IPS-15b (cell line): ENCODE data around the gene ELOVL4.

Source experiments
- H3K27me3 ChIP-seq: one replicate; pipeline ENCODE4 v1.6.1; 2013; ENCODE audit warnings: low read length; ENCODE audit not compliant: control insufficient read depth, insufficient read depth
- H3K36me3 ChIP-seq: one replicate; pipeline ENCODE4 v1.6.1; 2013; ENCODE audit warnings: low read length; ENCODE audit not compliant: control insufficient read depth, insufficient read depth
- H3K4me1 ChIP-seq: one replicate; pipeline ENCODE4 v1.6.1; 2013; ENCODE audit warnings: mild to moderate bottlenecking, low read length; ENCODE audit not compliant: control insufficient read depth, insufficient read depth
- H3K4me3 ChIP-seq: one replicate; pipeline ENCODE4 v1.5.1; 2013; ENCODE audit warnings: low read depth, low read length
- H3K9ac ChIP-seq: one replicate; pipeline ENCODE4 v1.6.1; 2013; ENCODE audit warnings: low read depth, mild to moderate bottlenecking, low read length
- H3K9me3 ChIP-seq: one replicate; pipeline ENCODE4 v1.6.1; 2013; ENCODE audit warnings: mild to moderate bottlenecking, low read length; ENCODE audit not compliant: control insufficient read depth, insufficient read depth

The ELOVL4 gene

DNA sequence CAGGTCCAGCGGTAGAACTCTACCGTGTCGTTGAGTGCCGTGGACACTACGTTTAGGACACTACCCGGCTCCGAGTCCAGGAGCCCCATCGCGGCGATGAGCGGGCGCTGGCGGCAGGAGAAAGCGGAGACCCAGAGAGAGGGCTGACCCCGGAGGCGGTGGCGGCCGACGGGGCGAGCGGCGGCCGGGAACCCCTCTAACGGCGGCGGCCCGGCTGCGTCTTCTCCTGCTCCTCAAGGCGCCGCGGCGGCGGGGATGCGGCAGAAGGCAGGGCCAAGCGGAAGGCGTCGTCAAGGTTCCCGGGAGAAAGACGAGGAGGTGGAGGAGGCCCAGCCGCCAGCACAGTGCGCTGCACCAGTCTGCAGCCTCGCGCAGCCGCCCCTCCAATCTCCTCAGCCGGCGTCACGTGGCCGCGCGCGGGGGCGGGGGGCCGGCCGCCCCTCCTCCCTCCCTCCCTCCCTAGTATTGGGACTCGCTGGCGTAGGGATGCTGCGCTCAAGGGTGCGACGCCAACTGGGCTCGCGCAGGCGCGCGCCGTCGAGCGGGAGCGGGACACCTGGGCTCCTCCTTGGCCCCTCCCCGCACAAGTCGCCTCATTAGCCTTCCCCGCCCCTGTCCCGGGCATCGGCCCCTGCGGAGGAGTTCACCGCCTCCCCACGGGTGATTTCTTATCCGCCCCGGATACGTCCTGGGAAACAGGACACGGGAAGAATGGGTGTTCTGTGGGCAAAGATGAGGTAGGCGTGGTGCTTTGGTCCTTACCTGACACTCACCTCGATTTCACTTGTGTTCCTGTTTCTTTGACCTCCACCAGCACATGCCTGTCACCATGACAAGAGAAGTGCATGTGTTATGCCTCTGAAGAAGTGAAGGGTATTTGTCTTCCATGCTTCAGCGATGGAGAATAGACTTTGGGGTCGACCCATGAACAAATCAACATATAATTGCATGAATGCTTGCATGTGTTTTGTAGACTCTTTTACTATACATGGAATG is at the start of gene ELOVL4:
ELOVL4 (minus strand) TSS at position 363 of the 996 bp plus-strand sequence; CDS start at position 89, 274 bp downstream.
- Histone ChIP-seq H3K9ac (peak within 1 kb of the TSS; percentile 42), H3K4me3 (peak within 1 kb of the TSS; percentile 87)

DNA sequence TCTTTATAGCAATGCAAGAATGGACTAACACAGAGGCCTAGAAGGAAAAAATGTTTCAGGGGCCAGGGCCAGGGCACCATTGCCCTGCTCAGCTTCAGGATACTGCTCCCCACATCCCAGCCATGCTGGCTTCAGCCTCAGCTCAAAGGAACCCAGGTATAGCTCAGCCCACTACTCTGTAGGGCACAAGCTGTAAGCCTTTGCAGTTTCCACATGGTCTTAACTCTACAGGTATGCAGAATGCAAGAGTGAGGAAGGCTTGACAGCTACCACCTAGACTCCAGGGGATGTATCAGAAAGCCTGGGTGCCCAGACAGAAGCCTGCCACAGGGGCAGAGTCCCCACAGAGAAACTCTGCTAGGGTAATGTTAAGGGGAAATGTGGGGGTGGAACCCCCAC is 46.6 kb upstream of the ELOVL4 start:
- Histone ChIP-seq H3K27me3 (no peaks in the 10 kb centered on the region), H3K4me3 (no peak overlapping the region), H3K9ac (no peak overlapping the region), H3K36me3 (no peaks in the 10 kb centered on the region), H3K4me1 (peaks cover 14% of the 10 kb centered on the region), H3K9me3 (no peaks in the 10 kb centered on the region)

More for the DNA sequence above, at the start of gene ELOVL4:
- Histone ChIP-seq H3K4me1 (peaks cover 22% of the 10 kb centered on the region), H3K36me3 (no peaks in the 10 kb centered on the region), H3K9me3 (no peaks in the 10 kb centered on the region), H3K27me3 (no peaks in the 10 kb centered on the region)

DNA sequence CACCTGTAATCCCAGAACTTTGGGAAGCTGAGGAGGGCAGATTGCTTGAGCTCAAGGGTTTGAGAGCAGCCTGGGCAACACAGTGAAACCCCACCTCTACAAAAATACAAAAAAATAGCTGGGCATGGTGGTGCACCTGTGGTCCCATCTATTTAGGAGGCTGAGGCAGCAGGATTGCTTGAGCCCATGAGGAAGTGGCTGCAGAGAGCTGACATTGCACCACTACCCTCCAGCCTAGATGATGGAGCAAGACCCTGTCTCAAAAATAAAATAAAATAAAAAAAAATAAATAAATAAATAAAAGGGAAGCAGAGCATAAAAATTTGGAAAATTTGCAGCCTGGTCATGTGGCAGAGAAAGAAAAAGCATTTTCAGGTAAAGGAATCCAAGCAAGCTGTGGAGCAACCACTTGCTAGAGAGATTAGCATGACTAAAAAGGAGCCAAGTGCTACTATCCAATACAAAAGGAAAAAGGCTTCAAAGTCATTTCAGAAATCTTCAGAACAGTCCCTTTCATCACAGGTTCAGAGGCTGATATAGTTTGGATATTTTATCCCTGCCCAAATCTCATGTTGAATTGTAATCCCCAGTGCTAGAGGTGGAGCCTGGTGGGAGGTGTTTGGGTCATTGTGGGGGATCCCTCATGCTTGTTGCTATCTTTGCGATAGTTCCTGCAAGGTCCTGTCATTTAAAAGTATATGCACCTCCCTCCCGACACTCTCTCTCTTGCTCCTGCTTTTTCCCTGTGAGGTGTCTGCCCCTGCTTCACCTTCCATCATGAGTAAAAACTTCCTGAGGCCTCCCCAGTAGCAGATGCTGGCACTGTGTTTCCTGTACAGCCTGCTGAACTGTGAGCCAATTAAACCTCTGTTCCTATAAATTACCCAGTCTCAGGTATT is 45.9 kb upstream of the ELOVL4 start:
- no peak overlapping the region for H3K9ac ChIP-seq
- no peaks in the 10 kb centered on the region for H3K36me3 ChIP-seq
- no peaks in the 10 kb centered on the region for H3K9me3 ChIP-seq
- H3K4me1 ChIP-seq = peaks cover 14% of the 10 kb centered on the region
- H3K4me3 ChIP-seq = peak overlapping the region; percentile 9
- no peaks in the 10 kb centered on the region for H3K27me3 ChIP-seq

DNA sequence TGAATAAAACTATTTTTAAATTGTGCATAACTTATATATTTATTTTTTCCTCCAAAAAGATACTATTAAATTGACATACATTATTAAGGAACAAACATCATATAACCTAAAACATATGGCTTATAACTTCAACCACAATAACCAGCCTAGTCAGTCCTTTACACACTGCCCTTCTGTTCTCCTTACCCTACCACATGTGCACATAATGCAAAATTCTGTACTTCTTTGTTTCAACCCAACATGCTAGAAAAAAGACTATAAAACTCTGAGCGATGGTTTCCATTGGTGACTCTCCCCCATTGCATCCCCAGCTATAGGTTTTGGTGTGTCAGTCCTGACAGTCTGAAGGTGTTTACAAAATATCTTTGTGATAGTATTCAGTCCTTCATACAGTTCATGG is 42.3 kb upstream of the ELOVL4 start:
- H3K27me3 ChIP-seq = no peaks in the 10 kb centered on the region

DNA sequence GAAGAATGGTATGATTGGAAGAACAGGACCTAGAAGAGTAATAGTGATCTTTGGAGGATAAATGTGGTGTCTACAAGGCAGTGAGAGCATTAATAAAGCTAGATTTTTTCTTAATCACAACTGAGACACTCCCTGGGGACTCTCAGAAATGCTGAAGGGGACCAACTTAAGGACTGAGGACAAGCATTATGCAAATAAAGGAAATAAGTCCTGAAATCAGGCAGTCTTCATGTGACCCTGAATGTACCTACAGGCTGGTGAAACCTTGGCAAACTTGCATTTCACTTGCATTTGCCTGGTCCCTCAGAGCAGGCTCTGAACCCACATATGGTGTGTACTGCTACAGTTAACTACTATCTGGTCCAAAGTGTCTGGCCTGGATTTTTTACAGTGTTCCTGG is 37.8 kb upstream of the ELOVL4 start:
- Histone ChIP-seq H3K36me3 (no peaks in the 10 kb centered on the region), H3K9me3 (no peaks in the 10 kb centered on the region), H3K4me1 (no peaks in the 10 kb centered on the region), H3K27me3 (no peaks in the 10 kb centered on the region), H3K9ac (no peak overlapping the region), H3K4me3 (no peak overlapping the region)

More for the DNA sequence above, 42.3 kb upstream of the ELOVL4 start:
- Histone ChIP-seq H3K9me3 (no peaks in the 10 kb centered on the region), H3K4me3 (no peak overlapping the region), H3K4me1 (peaks cover 14% of the 10 kb centered on the region), H3K36me3 (no peaks in the 10 kb centered on the region), H3K9ac (no peak overlapping the region)

DNA sequence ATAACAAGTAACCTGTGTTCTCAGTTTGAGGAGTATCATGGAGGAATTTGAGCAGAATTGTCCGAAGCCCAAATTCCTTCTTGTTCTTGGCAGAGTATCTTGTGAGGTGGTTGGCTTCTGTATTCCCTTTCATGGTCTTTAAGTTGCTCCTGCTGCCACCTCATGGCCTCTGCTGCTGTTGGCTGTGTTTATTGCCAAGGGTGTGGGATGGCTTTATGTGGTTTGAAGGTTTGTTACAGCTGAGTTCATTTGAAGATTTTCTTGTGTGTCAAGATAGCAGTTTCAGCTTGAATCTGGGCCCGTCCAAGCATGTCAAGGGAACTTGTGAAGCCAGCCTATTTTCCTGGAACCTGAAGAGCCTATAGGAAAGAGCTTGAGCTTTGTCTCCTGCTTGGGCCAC is 36.9 kb upstream of the ELOVL4 start:
- Histone ChIP-seq H3K4me1 (no peaks in the 10 kb centered on the region), H3K27me3 (no peaks in the 10 kb centered on the region), H3K4me3 (no peak overlapping the region), H3K9ac (no peak overlapping the region), H3K9me3 (no peaks in the 10 kb centered on the region), H3K36me3 (no peaks in the 10 kb centered on the region)

DNA sequence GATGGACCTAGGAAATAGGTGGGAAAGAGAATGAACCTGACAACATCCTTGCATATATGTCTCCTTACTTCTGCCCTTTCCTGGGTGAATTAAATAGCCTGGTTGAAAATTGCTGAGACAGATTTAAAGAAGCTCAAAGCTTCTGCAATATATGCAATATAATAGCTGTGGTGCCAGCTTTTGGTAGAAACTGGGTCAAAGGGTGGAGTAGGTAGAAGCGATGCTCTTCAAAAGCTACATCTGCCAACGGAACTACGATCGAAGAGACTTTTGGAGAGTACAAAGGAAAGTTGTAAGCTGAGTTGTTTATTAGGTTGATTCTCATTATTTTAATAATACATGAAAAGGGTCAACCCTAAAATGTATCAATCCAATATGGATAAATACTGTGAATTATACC is 34.3 kb upstream of the ELOVL4 start:
- no peaks in the 10 kb centered on the region for H3K9me3 ChIP-seq
- no peak overlapping the region for H3K4me3 ChIP-seq
- no peaks in the 10 kb centered on the region for H3K27me3 ChIP-seq
- no peak overlapping the region for H3K9ac ChIP-seq
- H3K36me3 ChIP-seq = no peaks in the 10 kb centered on the region
- H3K4me1 ChIP-seq = no peaks in the 10 kb centered on the region

DNA sequence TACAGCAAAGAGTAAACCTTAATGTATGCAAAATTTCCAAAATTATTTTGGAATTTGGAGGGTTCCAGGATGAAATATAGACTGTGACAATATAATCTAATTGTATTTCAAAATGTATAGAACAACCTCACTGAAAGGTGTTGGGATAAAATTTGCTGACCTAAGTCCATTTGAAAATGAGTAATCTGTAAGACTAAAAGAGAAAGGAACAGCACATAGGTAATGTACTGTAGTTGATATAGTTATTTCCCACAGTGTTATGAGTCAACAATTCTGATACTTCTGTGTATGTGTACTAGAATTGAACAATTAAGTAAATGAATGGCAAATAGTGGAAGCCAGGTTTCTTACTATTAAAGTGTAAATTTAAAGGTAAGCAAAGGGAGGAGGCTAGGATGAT is 23.8 kb upstream of the ELOVL4 start:
- Histone ChIP-seq H3K27me3 (no peaks in the 10 kb centered on the region), H3K9ac (no peak overlapping the region), H3K9me3 (peaks cover 4% of the 10 kb centered on the region), H3K4me3 (no peak overlapping the region), H3K36me3 (no peaks in the 10 kb centered on the region), H3K4me1 (no peaks in the 10 kb centered on the region)

DNA sequence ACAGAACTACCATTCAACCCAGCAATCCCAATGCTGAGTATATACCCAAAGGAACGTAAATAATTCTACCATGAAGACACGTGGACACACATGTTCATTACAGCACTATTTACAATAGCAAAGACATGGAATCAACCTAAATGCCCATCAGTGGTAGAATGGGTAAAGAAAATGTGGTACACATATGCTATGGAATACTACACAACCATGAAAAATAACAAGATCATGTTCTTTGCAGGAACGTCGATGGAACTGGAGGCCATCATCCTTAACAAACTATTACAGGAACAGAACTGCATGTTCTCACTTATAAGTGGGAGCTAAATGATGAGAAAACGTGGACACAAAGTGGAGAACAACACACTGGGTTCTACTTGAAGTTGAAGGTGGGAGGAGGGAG is 22.4 kb upstream of the ELOVL4 start:
- H3K4me1 ChIP-seq = no peaks in the 10 kb centered on the region
- H3K9ac ChIP-seq = no peak overlapping the region
- H3K9me3 ChIP-seq = peaks cover 4% of the 10 kb centered on the region
- H3K36me3 ChIP-seq = no peaks in the 10 kb centered on the region
- no peaks in the 10 kb centered on the region for H3K27me3 ChIP-seq
- no peak overlapping the region for H3K4me3 ChIP-seq

DNA sequence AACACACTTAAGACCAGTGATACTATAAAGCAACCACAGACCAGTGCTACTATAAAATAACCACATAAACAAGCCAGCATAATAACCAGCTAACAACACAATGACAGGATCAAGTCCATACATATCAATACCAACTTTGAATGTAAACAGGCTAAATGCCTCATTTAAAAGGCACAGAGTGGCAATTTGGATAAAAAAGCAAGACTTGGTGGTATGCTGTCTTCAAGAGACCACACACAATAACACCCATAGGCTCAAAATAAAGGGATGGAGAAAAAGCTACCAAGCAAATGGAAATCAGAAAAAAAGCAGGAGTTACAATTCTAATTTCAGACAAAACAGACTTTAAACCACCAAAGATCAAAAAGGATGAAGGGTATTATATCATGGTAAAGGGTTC is 19.8 kb upstream of the ELOVL4 start:
- H3K9ac ChIP-seq = no peak overlapping the region
- peaks cover 4% of the 10 kb centered on the region for H3K9me3 ChIP-seq
- H3K4me1 ChIP-seq = no peaks in the 10 kb centered on the region
- H3K36me3 ChIP-seq = no peaks in the 10 kb centered on the region
- H3K27me3 ChIP-seq = no peaks in the 10 kb centered on the region
- H3K4me3 ChIP-seq = no peak overlapping the region

DNA sequence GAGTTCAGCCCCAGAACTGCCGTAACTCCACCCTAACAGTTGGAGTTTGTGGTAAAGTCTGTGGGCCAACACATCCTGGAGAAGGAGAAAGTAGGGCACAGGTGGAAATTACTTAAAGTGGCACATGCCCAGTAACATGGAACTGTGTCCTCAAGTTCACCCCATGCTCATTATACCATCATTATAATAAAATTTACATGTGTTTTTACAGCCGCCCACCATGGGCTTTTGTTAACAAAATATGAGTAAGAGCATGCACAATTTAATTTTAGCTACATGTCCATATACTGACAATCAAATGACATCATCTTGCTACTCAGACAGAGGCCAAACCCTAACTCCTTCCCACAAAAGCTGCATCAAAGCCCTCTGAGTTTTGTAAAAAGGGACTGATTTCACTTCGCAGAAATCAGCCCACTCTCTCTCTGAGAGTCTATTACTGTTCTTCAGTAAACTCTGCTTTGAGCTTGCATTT is 17.3 kb upstream of the ELOVL4 start:
- H3K4me3 ChIP-seq = no peak overlapping the region
- H3K9ac ChIP-seq = no peak overlapping the region
- no peaks in the 10 kb centered on the region for H3K4me1 ChIP-seq
- H3K9me3 ChIP-seq = peaks cover 4% of the 10 kb centered on the region
- H3K27me3 ChIP-seq = no peaks in the 10 kb centered on the region
- H3K36me3 ChIP-seq = no peaks in the 10 kb centered on the region
